HG02840 (cell line): ENCODE measurements around the gene CPB2.

ENCODE experiments used
- ATAC-seq: cut with Tn5 transposase; IDR thresholded peaks from one replicate; pipeline ENCODE4 v1.9.1; 2021; ENCODE audit warnings: mild to moderate bottlenecking, moderate library complexity, moderate number of reproducible peaks; ENCODE audit not compliant: unreplicated experiment, low FRiP score

CPB2 gene

GRCh38 chr13:46053162-46054012, 51.4 kb downstream of the CPB2 start:
- ATAC-seq, result no peak

- peak; percentile 100 for ATAC-seq
These were observed 52.3 kb downstream of the CPB2 start, which contains the start of gene ZC3H13 for GRCh38 chr13:46052319-46053161. ZC3H13 (minus strand) TSS chr13:46052746; CDS start chr13:46045507, 7,239 bp downstream.

DNA sequence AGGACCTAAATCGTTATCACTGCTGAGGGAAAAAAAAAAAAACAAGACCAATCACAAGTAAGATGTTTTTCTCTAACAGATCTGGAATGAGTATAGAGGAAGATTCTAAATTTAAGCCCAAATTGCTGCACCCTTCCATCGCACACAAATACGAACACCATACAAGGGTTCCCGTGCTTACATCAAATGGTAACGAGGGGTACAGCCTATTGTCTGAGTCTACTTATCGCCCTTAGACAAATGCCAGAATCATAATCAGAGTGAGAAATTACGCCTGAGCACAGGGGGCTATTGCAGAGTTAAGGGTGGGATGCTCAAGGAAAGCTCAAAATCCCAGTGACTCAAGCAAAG, 52.9 kb downstream of the CPB2 start:
- ATAC-seq, result no peak

DNA sequence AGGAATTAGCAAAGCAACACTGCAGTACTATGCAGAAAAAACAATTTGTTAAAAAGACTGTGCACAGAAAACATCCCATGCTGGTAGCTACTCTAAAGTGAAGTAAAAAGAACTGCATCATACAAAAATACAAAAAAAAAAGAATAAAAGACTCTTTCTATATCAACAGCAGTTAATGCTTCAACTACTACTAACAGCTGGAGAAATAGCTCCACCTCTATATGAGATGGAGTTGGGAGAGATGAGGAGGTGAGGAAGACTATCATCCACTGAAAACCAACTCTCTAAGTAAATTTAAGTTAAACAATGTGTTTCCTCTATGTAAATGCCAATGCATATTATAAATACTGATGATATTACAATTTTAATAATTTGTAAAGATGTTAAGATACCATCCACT, 54.1 kb downstream of the CPB2 start:
- ATAC-seq, result no peak

GRCh38 chr13:46045424-46045823, 59.4 kb downstream of the CPB2 start:
- no peak for ATAC-seq

DNA sequence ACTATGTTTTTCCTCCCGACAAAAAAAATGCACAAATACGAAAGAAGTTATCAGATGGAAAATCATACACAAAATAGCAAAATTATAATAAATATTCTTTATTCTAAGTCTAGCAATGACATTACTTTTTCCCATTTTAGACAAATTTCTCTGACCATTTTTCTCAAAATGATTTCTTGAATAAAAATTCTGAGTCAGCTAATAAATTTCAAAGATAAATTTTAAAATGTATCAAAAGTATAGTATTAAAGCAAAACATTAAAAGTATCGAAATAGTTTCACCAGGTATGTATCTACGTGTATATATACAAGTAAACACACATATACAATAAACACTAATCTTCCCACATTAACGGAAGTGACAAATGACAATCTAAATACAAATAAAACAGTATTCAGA, 61.2 kb downstream of the CPB2 start:
- ATAC-seq, result no peak

DNA sequence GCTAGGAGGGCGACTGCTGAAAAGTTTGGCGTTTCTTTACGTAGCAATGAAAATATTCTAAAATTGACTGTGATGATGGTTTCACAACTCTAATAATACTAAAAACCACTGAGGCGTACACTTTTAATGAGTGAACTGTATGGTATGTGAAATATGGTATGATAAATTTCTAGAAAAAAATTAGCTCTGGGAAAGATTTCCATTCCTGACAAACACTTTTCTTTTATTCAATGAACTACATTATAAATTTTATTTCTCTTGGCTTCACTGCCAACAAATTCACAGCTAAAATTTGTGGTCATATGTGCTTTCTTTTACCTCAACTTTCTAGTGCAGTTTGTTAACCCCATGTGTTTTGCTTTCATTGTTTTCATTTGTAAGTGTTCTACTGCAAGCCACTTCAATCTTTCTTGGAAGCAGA, 63.4 kb downstream of the CPB2 start:
- no peak for ATAC-seq

DNA sequence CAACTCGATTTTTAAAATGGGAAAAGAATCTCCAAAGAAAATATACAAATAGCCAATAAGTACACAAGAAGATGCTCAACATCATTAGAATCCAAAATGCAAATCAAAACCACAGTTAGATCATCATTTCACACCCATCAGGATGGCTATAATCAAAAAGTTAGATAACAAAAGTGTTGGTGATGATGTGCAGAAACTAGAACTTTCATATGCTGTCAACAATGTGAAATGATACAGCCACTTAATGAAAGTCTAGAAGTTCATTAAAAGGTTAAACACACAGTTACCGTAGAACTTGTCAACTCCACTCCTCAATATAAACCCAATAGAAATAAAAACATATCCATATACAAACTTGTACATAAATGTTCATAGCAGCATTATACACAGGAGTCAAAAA, 64.1 kb downstream of the CPB2 start:
- ATAC-seq, result no peak

DNA sequence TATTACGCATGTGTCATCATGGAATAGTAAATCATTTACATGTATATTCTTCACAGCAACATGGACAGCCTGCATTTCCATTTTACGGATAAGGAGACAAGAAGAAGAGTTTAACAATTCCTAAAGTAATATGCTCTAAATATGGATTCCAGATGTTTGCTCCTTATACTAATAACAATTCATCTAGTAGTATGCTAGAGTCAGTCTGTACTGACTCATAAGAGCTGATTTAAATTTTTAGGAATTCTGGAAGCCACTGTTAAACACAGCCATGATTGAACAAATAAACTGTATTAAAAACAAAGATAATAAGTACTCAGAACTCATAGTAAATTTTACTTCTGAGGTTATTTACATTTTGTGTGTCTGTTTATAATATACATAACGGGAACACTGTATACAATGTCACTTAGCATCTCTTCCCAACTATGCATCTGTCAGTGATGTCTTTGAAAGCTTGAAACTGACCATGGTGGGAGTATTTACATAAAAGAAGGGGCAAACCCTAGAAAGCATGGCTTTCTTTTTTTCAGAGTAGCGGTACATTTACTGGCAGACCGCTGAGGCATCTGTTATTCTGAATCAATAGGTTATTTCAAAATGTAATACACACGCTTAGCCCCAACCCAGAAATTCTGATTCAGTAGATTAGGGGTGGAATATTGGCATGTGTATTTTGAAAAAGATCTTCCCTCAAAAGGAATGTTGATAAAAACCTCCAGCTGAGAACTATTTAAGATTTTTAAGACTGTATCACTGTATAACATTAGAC, 65.2 kb downstream of the CPB2 start:
- no peak for ATAC-seq

- ATAC-seq, result no peak
These were observed 66.5 kb downstream of the CPB2 start for GRCh38 chr13:46038296-46038695.

DNA sequence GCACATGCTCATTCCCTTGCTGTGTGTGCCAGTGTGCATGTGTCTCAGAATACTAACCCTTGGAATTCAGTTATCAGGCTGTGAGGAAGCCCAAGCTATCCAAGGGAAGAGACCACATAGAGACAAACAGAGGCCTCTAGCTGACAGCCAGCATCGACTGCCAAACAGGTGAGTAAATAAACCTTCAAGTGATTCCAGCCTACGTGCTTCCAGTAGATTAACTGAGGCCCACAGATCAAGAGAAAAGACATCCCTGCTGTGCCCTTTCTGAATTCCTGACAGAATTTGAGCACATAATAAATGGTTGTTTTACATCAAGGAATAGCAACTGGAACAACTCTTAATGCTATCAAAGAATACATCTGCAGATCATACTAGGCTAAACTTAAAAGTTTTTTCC, 69.8 kb downstream of the CPB2 start:
- ATAC-seq, result no peak

GRCh38 chr13:46032341-46032740, 72.5 kb downstream of the CPB2 start:
- no peak for ATAC-seq

GRCh38 chr13:46031581-46032263, 73.1 kb downstream of the CPB2 start:
- no peak for ATAC-seq

DNA sequence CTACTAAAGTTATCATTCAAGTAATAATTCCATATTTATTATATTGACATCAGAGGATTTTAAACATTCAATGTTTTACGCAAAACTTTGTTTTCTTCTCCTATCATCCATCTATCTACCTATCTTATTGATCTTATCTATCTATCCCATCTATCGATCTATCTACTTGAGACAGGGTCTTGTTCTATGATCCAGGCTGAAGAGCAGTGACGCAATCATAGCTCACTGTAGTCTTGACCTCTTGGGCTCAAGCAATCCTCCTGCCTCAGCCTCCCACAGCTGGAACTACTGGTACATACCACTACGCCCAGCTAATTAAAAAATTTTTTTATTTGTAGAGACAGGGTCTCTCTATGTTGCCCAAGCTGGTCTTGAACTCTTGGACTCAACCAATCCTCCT, 79.7 kb downstream of the CPB2 start:
- no peak for ATAC-seq

DNA sequence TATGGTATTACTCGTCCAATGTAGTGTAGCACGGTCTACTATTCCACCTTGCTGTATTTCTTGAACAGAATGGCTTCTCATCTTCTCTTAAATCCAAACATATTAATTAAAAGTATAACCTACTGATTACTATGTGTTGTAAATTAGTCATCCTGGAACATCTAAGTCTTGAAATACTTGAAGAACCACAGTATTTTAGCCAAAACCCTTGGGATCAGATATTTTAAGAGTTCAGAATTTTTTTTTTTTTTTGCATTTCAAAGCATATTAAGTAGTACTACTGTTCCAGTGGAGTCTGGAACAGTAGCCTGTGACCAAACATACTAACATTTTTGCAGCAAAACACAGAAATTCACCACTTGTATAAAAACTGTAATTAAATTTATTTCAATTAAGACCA, 82.4 kb downstream of the CPB2 start:
- no peak for ATAC-seq

DNA sequence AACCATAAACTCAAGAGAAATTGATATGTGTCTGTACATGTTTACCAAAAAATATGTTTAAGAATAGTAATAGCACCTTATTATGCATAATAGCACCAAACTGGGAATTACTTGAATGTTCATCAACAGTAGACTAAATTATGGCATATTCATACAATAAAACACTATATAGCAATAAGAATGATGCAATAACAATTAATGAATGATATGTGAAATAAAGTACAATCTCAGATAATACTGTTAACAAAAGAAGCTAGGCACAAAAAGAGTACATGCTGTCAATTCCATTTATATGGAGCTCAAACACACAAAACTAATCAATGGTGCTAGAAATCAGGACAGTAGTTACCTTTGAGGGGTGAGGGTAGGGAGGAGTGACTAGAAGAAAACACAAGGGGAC, 88.6 kb downstream of the CPB2 start:
- ATAC-seq, result no peak

- no peak for ATAC-seq
These were observed 89.5 kb downstream of the CPB2 start for GRCh38 chr13:46015366-46015765.

- ATAC-seq, result no peak
These were observed 92.4 kb downstream of the CPB2 start for GRCh38 chr13:46012404-46012803.

DNA sequence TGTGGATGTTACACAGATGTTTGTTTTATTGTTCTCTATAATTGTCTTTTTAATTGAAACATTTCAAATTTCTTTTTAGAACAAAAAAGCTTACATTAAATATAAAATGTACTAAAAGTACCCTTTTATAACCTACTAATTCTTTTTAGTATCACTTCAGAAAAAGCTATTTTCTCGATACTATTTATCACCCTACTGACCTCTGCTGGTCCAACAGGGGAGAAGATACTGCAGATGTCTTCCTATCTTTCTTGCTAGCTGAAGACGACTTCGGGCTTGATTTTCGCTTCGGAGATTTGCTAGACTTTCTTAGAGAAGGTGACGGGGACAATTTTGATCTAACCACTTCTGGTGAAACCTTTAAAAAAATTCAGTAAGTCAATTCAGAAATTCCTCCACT, 94.7 kb downstream of the CPB2 start:
- no peak for ATAC-seq

- no peak for ATAC-seq
These were observed 96.2 kb downstream of the CPB2 start for GRCh38 chr13:46008631-46009030.
